Activated CD4-positive, alpha-beta T cell treated with anti-CD3 and anti-CD28 coated beads for 4 hours (primary cell): ENCODE results near the gene DAGLA.

Experiments
- DNase-seq, 2 donors: peaks; one replicate each; pipeline ENCODE4 v3.0.0-alpha.2; 2020

Gene DAGLA

DNA sequence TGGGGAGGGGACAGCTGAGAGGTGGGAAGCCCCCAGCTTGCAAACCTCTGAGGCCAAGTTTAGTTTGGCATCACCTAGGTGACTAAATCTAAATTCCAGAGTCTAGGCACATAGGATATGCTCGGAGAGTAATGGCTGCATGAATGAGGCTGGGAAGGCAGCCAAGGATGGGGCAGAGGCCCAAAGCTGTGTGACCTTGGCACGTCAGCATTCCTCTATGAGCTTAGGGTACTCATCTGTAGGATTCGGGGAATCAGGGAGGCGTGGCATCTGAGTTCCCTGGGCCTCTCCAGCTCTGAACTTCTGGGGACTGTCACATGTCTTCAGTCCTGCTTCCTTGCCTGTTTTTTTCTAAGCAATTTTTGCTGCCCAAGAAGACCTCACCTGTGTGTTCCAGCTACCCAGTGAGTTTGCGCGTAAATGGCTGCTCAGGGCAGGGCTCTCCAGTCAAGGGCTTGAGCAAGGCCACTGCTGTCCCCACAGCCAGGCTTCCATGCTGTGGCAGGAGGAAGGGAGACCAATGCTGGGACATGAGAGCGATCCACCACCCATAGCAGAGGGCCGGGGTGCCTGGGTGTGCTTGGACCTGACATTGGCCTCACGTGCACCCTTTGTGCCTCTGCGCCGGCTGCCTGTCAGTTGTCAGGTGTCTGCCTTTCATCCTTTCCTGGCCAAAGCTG is 13.9 kb downstream of the DAGLA start:
- no peak for DNase-seq

DNA sequence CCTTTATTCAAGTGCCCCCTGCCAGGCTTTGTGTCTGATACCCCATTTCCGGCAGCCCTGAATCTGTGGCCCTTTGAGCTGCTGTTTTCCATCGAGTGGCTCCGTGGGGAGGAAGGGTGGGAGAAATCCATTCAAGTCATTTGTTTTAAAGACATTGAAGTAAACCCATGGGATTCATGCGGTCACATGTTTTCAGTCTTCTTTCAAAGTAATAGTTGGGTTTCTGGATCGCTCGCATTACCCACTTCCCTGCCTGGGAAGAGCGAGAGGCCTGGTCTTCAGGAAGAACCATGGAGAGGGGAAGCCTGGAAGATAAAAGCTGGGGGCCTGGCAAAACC is 14.4 kb downstream of the DAGLA start:
- DNase-seq: no peak

DNA sequence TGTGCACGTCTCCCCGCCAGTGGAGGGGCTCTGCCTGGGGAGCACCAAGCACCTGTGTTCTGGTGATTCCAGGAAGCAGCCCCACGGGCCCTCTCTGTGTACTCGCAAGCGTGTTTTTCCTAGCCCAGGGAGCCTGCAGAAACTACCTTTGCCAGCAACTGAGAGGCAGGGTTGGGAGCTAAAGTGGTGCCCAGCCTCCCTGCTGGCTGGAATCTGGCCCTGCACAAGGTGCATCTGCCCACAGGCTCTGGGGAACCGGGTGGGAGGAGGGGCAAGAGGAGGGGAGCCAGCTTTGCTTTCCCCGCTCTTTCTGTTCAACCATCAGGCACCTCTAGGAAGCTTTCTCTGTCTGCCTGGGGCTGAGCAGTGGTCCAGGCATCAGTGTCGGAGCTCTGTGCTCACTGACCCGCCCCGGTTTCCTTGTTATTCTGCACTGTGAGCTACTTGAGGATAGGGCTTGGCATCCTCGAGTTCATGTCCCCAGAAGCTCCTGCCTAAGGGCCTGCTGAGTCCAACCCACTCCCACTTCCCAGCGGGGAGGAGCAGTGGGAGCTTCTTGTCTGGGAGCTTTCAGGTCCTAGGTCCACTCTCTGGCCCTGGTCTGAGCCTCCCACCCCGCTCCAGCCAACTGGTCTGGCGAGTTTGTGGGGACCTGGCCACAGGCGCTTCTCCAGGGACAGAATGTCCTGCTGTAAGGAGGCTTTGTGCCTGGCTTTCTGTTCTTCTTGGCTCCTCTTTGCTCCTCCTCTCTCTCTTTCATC is 14.9 kb downstream of the DAGLA start:
- DNase-seq: no peak

DNA sequence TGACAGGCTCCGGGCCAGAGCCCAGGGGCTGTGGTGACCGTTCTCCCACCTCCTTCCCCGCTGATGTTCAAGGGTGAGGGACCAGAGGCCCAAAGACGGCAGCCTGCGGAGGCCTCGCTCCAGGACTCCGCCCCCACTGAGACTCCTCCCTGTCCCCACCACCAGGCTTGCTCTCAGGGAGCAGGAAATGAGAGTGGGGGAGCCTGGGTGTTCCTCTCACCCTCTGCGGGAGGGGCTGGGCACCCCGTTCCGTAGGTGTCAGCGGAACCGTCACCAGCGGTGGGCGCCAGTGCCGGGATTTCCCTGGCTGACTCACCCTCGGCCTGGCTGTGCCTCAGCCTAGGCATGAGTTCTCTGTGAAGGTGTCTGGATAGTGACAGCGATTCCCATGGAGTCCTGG is 15.7 kb downstream of the DAGLA start:
- DNase-seq: peak; percentile 95

GRCh38 chr11:61696602-61697001 is 16.4 kb downstream of the DAGLA start:
- no peak for DNase-seq

- no peak for DNase-seq
Measured at GRCh38 chr11:61697078-61697502, 16.9 kb downstream of the DAGLA start.

DNA sequence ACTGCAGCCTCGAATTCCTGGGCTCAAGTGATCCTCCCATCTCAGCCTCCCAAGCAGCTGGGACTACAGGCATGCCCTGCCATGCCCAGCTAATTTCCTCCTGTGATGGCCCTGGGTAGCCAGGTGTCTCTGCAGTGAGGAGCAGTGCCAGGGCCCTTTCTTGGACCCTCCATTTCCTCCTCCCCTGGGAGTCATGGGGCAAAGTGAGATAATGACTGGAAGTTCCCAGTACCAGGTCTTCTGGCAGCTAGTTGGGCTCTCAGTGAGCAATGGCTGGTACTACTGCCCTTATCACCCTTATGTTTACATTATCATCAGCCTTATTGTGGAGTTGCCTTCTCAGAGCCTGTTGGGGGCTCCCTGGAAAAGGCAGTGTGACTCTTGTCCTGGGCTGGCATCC is 17.6 kb downstream of the DAGLA start:
- no peak for DNase-seq

GRCh38 chr11:61698173-61698948 is 18.2 kb downstream of the DAGLA start:
- DNase-seq: no peak

- no peak for DNase-seq
Measured at GRCh38 chr11:61699737-61700160, 19.6 kb downstream of the DAGLA start.

GRCh38 chr11:61700212-61700611 is 20.0 kb downstream of the DAGLA start:
- no peak for DNase-seq

- DNase-seq: no peak
Measured at GRCh38 chr11:61700720-61701119, 20.5 kb downstream of the DAGLA start.

DNA sequence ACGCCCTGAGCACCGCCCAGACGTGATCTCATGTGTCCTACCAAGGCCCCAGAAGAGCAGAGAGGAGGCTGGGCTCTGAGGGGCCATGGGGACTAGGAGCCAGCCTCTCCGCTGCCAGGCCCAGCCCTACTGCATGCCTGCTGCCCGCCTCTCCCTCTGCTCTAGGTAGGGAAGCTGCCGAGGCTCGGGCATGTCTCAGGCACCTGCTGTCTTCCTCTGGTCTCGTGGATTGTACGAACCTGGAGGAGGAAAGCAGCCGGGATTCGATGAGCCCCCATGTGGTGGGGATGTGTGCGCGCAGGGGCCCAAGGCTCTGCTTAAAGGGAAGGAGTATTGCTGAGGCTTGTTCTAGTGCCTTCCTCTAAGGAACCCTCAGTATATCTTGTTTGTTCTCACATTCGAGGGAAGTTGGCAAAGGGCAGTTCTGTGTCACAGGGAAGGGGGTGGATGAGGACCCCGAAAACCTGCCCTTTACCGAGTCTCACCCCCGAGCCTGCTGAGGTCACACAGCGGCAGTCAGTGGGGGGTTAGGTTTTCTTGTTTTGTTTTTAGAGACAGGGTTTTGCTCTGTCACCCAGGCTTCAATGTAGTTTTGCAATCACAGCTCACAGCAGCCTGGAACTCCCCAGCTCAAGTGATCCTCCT is 21.2 kb downstream of the DAGLA start:
- DNase-seq: no peak

DNA sequence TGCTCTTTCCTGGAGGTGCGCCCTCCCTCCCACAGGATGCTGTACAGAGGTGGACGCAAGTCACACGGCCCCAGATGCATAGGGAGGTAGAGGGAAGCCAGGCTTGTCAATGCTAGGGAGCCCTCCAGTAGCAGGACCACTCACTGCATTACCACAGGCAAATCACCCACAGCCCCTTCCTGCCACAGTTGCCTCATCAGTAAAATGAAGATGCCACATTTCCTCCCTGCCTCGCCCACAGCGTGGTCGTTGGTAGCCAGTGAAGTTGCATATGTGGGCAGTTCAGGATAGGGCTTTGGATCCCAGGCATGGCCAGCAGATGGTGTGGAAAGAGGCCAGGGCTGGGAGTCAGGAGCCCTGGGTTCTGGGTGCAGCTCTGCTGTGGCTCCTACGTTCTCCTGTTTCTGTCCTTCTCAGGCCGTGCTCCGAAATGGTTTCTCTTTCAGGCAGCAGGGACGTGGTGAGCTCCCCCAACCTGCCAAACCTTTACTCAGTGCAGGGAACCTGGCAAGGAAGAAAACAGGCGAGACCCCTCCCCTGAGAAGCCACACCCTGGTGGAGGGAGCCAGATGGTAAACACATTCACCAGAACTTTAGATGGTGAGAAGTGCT is 22.6 kb downstream of the DAGLA start:
- DNase-seq: no peak

DNA sequence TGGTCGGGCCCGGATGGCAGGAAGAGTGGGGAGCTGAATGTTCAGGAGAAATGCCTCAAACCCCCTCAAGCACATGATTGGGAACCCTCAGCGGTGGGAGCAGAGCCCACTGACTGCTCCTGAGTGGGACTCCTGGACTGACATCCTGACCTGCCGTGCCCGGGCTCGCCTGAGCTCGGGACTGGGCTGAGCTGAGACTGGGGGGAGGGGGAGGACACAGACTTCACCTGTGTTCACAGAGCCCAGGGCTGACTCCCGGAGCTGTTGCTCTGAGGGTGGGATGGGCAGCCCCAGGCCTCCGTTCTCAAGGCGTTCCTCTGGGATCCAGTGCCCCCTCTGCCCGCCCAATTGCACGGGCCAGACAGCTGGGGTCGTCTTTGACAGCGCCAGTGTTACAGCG is 24.6 kb downstream of the DAGLA start:
- no peak for DNase-seq

- no peak for DNase-seq
Measured at GRCh38 chr11:61706452-61707400, 26.5 kb downstream of the DAGLA start.

DNA sequence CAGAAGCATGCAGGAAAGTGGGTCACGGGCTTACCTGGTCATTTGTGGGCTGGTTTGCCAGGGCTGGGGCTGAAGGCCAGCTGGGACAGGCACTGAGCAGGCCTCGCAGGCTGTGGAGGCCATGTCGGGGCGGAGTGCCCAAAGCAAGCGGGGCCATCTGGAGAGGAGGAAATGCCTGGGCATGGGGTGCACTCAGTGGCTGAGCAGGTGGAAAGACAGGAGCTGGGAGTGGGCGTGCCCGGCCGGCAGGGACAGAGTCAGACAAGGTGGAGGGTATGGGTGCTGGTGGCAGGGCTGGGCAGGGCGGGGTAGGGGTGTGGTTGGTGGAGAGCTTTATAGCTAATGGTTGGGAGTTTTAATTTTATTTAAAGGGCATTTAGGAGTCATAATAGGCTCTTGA is 27.4 kb downstream of the DAGLA start:
- DNase-seq: no peak

- DNase-seq: no peak
Measured at GRCh38 chr11:61709110-61709509, 28.9 kb downstream of the DAGLA start.

DNA sequence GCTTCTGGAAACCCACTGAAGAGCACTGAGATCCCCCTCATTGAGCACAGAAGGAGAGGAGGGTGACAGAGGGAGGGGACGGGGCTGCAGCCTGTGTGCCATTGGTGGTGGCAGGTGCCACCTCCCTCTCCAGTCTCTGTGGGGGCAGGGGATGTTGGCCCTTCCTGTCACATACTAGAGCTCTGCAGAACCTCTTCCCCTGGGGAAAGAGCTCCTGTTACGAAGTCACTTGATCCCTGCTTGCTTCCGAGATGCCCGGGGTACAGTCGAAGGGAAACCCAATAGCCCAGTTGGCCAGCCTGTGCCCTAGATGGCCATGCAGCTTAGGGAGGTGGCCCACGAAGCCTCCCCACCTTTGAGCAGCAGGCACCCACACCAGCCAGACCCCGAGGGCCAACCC is 29.4 kb downstream of the DAGLA start:
- DNase-seq: no peak

DNA sequence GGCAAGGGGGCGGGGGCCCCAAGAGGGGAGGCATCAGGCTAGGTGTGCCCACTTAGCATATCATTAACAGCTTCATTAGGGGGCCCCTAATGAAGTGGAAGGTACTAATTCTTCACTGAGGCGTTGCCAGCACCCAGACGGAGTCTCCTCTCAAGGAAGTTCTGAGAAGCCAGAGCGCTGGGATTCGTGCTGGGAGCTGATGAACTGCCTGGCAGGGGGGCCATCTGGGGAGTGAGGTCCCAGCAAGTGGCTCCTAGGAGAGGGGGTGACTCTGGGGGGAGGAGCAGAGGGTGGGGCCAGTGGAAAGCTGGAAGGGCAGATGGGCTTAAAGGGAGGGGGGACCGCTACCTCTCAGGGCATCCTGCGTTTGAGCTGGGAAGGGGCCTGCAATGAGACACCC is 29.8 kb downstream of the DAGLA start:
- no peak for DNase-seq

DNA sequence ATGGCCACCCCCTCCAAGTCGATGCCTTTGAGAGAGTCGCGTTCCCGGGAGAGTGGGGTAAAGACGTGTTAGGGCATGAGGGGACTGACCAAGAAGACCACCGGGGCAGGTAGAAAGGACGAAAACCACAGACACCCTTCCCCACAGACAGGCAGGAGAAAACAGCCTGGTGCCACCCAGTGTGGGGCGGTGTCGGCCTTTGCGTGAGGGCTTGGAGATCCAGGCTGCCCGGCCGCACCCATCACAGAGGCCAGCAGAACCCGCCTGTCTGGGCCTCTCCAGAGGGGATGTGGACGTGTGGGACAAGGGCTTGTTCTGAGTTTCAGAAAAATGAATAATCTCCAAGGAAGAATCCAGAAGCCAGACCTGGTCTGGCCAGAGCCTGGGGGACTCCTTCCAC is 30.8 kb downstream of the DAGLA start:
- DNase-seq: no peak

- DNase-seq: no peak
Measured at GRCh38 chr11:61711498-61711897, 31.3 kb downstream of the DAGLA start.

DNA sequence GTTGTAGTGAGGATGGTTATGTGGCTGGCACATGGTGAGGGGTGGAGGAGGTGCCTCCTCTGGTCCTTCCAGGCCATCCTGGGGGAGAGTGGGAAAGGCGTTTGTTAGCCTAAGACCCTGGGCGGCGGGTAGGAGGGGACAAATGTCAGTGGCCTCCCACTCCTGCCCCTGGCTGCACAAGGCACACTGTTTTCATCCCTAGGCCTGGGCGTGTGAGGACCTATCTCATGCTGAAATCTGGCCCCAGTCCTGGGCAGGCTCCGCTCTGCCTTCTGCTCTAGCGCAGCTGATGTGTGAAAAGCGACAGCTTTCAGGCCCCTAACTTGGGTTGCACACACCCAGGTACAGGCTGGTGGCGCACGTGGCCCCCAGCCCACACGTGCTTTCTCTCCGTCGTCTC is 32.1 kb downstream of the DAGLA start:
- DNase-seq: no peak
